Testis (tissue), 2 donors: ENCODE data around the gene PKHD1.

Experiments used
- POLR2A ChIP-seq: fragments of 450-650 bp; IDR thresholded peaks from one replicate; pipeline ENCODE4 v1.6.1; 2017; ENCODE audit warnings: antibody characterized with exemption, mild to moderate bottlenecking, moderate library complexity
- TF ChIP-seq, protein P1 (sequence below), 3 experiments: fragments of 450-650 bp in 2 of 3; fragments of 200-600 bp in 1 of 3; sonication (generic) in 1 of 3; IDR thresholded peaks; one replicate each; pipeline ENCODE4 v1.5.1; 2016 to 2019; ENCODE audit warnings: antibody characterized with exemption in 3 of 3, mild to moderate bottlenecking in 2 of 3, moderate library complexity in 1 of 3

DNA sequence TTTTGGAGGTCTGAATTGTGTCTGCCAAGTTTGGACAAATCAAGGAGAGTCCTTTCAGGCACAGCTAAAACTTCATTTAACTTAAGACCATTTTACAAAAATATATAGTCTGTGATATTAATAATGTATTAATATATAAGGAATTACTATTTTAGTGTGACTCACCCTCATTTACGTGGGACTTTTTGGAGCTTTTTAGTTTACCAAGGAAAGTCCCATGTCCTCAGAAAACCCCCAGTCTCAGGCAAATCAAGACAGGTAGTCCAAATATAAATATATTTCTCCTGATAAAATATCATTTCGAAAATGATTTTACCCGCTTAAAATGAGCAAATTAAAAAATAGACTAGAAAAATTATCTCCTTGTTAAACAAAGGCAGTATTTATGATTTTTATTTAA is 479.0 kb downstream of the PKHD1 start:
- no peak for TF ChIP-seq POLR2A
- TF ChIP-seq, protein P1, sequence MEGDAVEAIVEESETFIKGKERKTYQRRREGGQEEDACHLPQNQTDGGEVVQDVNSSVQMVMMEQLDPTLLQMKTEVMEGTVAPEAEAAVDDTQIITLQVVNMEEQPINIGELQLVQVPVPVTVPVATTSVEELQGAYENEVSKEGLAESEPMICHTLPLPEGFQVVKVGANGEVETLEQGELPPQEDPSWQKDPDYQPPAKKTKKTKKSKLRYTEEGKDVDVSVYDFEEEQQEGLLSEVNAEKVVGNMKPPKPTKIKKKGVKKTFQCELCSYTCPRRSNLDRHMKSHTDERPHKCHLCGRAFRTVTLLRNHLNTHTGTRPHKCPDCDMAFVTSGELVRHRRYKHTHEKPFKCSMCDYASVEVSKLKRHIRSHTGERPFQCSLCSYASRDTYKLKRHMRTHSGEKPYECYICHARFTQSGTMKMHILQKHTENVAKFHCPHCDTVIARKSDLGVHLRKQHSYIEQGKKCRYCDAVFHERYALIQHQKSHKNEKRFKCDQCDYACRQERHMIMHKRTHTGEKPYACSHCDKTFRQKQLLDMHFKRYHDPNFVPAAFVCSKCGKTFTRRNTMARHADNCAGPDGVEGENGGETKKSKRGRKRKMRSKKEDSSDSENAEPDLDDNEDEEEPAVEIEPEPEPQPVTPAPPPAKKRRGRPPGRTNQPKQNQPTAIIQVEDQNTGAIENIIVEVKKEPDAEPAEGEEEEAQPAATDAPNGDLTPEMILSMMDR (IDR thresholded peaks at IDR 0.05), result no peak
